Testis (tissue), 2 donors: ENCODE data around the gene SRGAP1.
A peak's percentile ranks its signal among the peaks of the same experiment; 100 is the strongest.

Experiments
- POLR2A ChIP-seq: fragments of 450-650 bp; IDR thresholded peaks from one replicate; pipeline ENCODE4 v1.6.1; 2017; ENCODE audit warnings: antibody characterized with exemption, mild to moderate bottlenecking, moderate library complexity
- TF ChIP-seq, protein P1 (sequence below), 3 experiments: fragments of 450-650 bp in 2 of 3; fragments of 200-600 bp in 1 of 3; sonication (generic) in 1 of 3; IDR thresholded peaks; one replicate each; pipeline ENCODE4 v1.5.1; 2016 to 2019; ENCODE audit warnings: antibody characterized with exemption in 3 of 3, mild to moderate bottlenecking in 2 of 3, moderate library complexity in 1 of 3

DNA sequence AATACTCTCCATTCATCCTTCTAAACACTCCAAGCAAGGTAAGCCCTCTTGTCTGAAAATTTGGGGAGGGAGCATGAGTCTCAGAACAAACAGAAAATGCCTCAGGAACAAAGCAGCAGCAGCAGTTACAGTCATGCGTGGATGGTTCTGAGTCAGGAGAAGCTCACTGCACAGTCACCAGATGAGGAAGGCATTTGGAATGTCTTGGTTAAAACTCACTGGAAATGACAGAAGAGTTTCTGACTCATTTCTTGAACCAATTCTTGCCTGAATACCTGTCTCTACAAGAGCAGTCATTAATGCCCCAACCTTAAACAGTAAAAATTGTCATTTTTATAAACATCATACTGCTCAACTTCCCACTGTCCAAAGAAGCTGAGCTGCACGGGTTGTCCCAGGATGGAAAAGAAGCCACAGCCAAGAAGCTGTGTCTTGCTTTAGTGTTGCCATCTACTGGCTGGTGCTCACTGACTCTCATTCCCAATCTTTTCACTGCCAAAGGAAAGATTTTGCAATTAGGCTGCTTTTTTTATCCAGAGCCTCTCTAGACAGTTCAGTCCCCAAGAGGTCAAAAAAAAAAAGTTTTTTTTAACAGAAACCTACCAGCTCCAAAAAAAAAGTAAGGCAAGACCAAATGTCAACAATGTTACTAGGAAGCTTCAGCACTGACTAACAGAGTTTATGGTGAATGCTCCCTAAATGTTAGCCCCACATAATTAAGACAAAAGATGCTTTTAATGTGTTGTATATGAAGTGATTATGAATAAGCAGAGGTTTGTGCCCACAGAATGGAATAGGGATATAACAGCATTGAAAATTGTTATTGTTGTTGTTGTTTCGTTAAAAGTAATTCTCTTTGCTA, 337.2 kb downstream of the SRGAP1 start:
- TF ChIP-seq, protein P1, sequence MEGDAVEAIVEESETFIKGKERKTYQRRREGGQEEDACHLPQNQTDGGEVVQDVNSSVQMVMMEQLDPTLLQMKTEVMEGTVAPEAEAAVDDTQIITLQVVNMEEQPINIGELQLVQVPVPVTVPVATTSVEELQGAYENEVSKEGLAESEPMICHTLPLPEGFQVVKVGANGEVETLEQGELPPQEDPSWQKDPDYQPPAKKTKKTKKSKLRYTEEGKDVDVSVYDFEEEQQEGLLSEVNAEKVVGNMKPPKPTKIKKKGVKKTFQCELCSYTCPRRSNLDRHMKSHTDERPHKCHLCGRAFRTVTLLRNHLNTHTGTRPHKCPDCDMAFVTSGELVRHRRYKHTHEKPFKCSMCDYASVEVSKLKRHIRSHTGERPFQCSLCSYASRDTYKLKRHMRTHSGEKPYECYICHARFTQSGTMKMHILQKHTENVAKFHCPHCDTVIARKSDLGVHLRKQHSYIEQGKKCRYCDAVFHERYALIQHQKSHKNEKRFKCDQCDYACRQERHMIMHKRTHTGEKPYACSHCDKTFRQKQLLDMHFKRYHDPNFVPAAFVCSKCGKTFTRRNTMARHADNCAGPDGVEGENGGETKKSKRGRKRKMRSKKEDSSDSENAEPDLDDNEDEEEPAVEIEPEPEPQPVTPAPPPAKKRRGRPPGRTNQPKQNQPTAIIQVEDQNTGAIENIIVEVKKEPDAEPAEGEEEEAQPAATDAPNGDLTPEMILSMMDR (IDR thresholded peaks at IDR 0.05): peak; percentile 49 to 71 (median 66)
- no peak for TF ChIP-seq POLR2A
